ENCODE data around the gene MSLN. TPM values are rescaled to one million over a fixed set of nuclear protein-coding genes. Genes with fewer than 3 reads are reported as not detected.

The MSLN gene
- total and polyA plus RNA-seq, 2 of the 8 experiments (the other 6 are each of a cell fraction or from before 2014, with no cell fraction given) = 0.28 to 0.50 TPM

DNA sequence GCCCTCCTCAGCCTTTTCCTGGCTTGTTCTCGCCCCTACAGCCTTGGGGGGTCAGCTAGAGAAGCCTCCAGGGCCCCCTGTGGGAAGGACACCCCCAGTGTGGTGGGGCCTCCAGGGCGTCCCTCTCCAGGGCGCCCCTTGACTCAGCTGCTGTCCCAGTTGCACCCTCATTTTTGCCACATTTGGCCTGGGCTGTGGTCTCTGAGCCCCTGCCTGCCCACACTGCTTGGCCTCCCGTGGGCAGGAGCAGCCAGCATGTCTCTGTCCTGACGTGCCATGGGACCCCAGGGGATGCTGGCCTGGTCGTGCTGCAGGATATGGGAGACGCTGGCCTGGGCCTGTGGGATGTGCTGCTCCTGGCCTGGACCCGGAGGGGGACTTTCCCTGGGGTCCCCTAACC is 32.9 kb downstream of the MSLN start:
- H3K23me2 ChIP-seq (ENCODE audit: low read depth, low read length) = peaks cover 3% of the 10 kb centered on the region; the same call in 1 of the 2 replicates
- H3K27me3 ChIP-seq (replicated peaks in 1 of 4; ENCODE audit: control insufficient read depth in 3 of 4, extremely low read depth in 1 of 4, insufficient read depth in 3 of 4, low read length in 3 of 4) = no peaks in the 10 kb centered on the region
- peaks cover 0 to 7% of the 10 kb centered on the region in 2 experiments; a peak in 1 of 4 replicates for H3K79me2 ChIP-seq (ENCODE audit: control insufficient read depth in 1 of 2, insufficient read depth in 2 of 2, low read length in 2 of 2)
- no peak overlapping the region for H2BK12ac ChIP-seq (ENCODE audit: low read depth, low read length)
- ChIA-PET POLR2A (ENCODE audit: partially characterized antibody) (interaction anchor here (1.5 kb wide), 1 partner anchor 17 kb away, joined by 3 read pairs; no protein-coding TSS in a partner anchor), CTCF (ENCODE audit: partially characterized antibody) (interaction anchor here (1.0 to 1.6 kb wide), 3 partner anchors 9 to 499 kb away, joined by 3 read pairs; no protein-coding TSS in a partner anchor)
- no peaks in the 10 kb centered on the region for H3K9me3 ChIP-seq (ENCODE audit: insufficient read depth in 2 of 2, low read depth in 1 of 2, low read length in 1 of 2)
- no peak overlapping the region for H3K9ac ChIP-seq (replicated peaks in 1 of 4; ENCODE audit: extremely low read depth in 1 of 4, low read depth in 3 of 4, low read length in 3 of 4)
- no peak overlapping the region for H2BK15ac ChIP-seq (ENCODE audit: low read length)
- no peak overlapping the region for H4K91ac ChIP-seq (replicated peaks; ENCODE audit: insufficient read length, low read length)
- no peak overlapping the region for H2AK5ac ChIP-seq (ENCODE audit: low read depth, low read length)
- peaks cover 5% of the 10 kb centered on the region; the same call in 1 of the 2 replicates for H3K79me1 ChIP-seq (ENCODE audit: low read depth, low read length)
- no peak overlapping the region for H3K14ac ChIP-seq (ENCODE audit: insufficient read length)
- no peak overlapping the region for H3K56ac ChIP-seq (replicated peaks; ENCODE audit: insufficient read length, low read depth, low read length)
- H4K8ac ChIP-seq (ENCODE audit: extremely low read depth, insufficient read depth, low read length) = no peak overlapping the region
- peaks cover 5 to 57% (median 12%) of the 10 kb centered on the region in 4 experiments; a peak in 6 of 8 replicates for H3K36me3 ChIP-seq (ENCODE audit: control insufficient read depth in 2 of 4, insufficient read depth in 4 of 4, low read length in 3 of 4)
- no peak overlapping the region for H3K4me3 ChIP-seq (ENCODE audit: extremely low read depth in 1 of 4, insufficient read depth in 2 of 4, low read depth in 3 of 4, low read length in 4 of 4)
- 84% methylated on average over 8 of the region's 8 CpGs; no CpG with 5 or more reads in 1 of the 2 experiments for WGBS, 2 experiments (ENCODE audit: extremely low coverage in 1 of 2, insufficient coverage in 1 of 2, insufficient read length in 1 of 2, insufficient replicate concordance in 2 of 2, low coverage in 1 of 2, low lambda C conversion rate in 2 of 2, missing lambda C conversion rate in 1 of 2)
- no peak overlapping the region for H3K27ac ChIP-seq (ENCODE audit: low read depth, low read length)
- no peak overlapping the region for H2BK20ac ChIP-seq (ENCODE audit: low read length)
- no peak overlapping the region for H4K5ac ChIP-seq (ENCODE audit: insufficient read length, low read depth, low read length)
- DNase-seq (ENCODE audit: low read depth in 1 of 2, low spot score in 2 of 2) = no peak
- H3K18ac ChIP-seq (ENCODE audit: extremely low read depth, low read length) = no peak overlapping the region
- peaks cover 0 to 5% (median 2%) of the 10 kb centered on the region in 4 experiments; a peak in 3 of 7 replicates for H3K4me1 ChIP-seq (replicated peaks in 1 of 4; ENCODE audit: control insufficient read depth in 3 of 4, insufficient read depth in 4 of 4, low read length in 3 of 4)
- no peak overlapping the region for H3K4ac ChIP-seq (replicated peaks; ENCODE audit: insufficient read length, low read depth, low read length)
- no peak overlapping the region for H3K23ac ChIP-seq (ENCODE audit: insufficient read length)
- H2BK5ac ChIP-seq (ENCODE audit: low read depth, low read length) = no peak overlapping the region
- no peak overlapping the region for H3K4me2 ChIP-seq (ENCODE audit: insufficient read depth in 1 of 2, low read depth in 2 of 2, low read length in 2 of 2)
- H2AFZ ChIP-seq (ENCODE audit: low read length) = no peak overlapping the region
- TF ChIP-seq SIN3A (conservative IDR thresholded peaks at IDR 0.05 in 1 of 2, IDR thresholded peaks at IDR 0.05 in 1 of 2; ENCODE audit: low read depth in 1 of 2, low read length in 2 of 2) (no peak), POLR2A (IDR thresholded peaks at IDR 0.05; ENCODE audit: control extremely low read depth in 1 of 2, low read depth in 2 of 2, low read length in 2 of 2) (no peak), CBX8 (IDR thresholded peaks at IDR 0.05; ENCODE audit: borderline replicate concordance, low read depth, low read length) (no peak), SUZ12 (IDR thresholded peaks at IDR 0.05; ENCODE audit: low read length) (no peak), FOSL1 (IDR thresholded peaks at IDR 0.05; ENCODE audit: insufficient read depth, low read depth, low read length) (no peak), KDM4A (IDR thresholded peaks at IDR 0.05; ENCODE audit: low read depth, low read length, severe bottlenecking) (no peak), JUND (IDR thresholded peaks at IDR 0.05; ENCODE audit: low read length) (no peak), HDAC6 (IDR thresholded peaks at IDR 0.05; ENCODE audit: low read depth, low read length) (no peak), CHD1 (IDR thresholded peaks at IDR 0.05; ENCODE audit: low read depth, low read length) (no peak), RBBP5 (IDR thresholded peaks at IDR 0.05; ENCODE audit: borderline replicate concordance, low read depth, low read length) (no peak), POU5F1 (IDR thresholded peaks at IDR 0.05; ENCODE audit: low read depth, low read length) (no peak)
- H2BK120ac ChIP-seq (replicated peaks; ENCODE audit: low read depth, low read length) = no peak overlapping the region
- FAIRE-seq = no peak
- H4K20me1 ChIP-seq (replicated peaks in 1 of 2; ENCODE audit: control insufficient read depth in 1 of 2, insufficient read depth in 2 of 2, low read length in 2 of 2) = peaks cover 5 to 24% of the 10 kb centered on the region in 2 experiments
